A204.1 (cell line): ENCODE results near the gene RFXANK.

Experiments
- FAIRE-seq: peaks from 2 replicates; lab custom pipeline; 2012; peaks lifted over from hg19 to GRCh38; lab: Jason Lieb, UNC

The RFXANK gene

DNA sequence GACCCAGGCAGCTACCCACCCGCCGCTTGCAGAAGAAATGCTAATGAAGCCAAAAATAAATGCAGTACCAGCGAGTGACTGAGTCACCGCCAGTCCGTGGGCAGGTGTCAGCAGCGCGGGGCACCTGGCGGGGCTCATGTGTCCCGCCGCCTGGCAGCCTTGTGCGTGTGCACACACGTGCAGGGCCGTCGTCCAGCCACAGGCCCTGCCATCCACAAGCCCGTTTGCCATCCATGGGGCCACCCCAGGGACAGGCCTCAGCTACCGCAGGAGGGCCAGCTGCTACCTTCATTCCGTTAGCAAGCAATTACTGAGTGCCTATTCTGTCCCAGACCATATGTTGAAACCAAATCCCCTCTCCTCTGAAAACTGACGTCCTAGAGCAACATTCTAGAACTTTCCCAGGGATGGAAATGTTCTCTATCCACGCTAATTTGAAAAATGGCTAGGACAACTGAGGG lies 40.2 kb downstream of the RFXANK start:
- FAIRE-seq = no peak

DNA sequence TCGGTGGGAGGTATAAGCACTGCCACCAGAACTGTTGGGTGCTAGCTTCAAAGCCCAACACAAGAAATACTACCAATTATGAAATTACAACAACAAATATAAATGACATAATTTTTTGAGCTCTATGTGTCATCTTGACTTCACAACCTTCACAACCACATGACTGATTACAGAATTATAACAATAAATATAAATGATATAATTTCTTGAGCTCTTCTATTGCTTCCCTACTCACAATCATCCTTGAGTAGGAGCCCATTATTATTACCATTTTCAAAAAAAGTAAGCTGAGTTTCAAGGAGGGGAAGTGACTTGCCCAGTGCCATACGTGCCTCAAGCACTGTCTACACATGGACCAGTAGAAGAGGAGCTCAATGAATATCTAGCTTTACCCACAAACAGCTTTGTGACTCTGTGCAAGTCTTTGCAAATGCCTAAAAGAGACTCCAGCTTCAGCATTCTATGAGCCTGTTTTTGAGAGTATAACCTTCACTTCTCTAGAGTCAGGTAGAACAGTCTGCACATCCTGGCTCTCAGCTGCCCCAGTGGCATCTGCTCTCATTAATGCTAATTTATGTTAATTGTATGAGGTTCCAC lies 42.3 kb downstream of the RFXANK start:
- no peak for FAIRE-seq

DNA sequence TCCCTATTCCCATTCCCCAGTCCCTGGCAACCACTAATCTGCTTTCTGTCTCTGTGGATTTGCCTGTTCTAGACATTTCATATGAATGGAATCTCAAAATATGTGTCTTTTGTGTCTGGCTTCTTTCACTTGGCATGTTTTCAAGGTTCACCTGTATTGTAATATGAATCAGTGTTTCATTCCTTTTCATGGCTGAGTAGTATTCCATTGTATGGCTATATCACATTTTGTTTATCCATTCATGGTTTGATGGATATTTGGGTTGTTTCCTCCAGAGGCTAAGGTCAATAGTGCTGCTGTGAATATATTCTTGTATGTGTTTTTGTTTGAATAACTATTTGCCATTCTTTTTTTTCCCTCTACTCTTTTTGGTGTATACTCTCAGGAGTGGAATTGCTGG lies 44.1 kb downstream of the RFXANK start:
- FAIRE-seq = no peak

DNA sequence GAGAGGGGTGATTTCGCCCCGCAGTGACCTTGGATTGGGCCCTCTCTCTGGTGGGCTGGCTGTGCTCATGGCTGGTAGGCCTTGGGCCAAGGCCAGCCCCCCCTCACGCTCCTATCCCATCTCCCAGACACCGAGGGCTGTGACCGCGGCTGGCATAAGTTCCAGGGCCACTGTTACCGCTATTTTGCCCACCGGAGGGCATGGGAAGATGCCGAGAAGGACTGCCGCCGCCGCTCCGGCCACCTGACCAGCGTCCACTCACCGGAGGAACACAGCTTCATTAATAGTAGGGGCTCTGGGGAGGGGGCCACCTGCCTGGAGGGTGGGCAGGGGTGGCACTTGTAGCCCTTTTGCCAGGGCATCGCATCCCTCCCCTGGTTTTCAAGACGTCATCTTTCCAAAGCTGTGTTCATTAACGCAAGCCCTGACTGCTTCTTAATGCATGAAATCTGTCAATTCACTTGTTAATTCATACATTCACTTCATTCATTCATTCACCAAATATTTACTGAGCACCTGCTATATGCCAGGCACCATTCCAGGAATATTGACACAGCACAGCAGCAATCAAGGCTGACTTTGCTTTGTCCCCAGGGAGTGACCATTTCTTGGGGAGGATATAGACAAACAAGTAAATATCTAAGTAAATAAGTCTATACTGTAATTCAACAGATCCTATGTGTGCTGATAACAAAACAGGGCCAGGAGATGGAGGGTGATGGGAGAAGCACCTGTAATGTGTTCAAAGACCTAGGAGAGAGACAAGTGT lies 46.3 kb downstream of the RFXANK start:
- FAIRE-seq = no peak

DNA sequence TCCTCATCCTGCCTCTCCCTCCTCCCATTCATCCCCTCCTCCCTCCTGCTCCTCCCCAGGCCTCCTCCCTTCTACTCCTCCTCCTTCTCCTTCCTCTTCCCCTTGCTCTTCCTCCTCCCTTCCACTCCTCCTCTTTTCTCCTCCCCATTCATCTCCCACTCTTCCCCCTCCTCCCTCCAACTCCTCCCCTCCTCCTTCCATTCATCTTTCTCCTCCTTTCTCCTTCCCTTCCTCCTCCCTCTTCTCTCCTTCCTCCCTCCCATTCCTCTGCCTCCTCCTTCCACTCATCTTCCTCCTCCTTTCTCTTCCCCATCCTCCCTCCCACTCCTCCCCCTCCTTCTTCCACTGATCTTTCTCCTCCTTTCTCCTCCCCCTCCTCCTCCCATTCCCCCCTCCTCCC lies 47.6 kb downstream of the RFXANK start:
- no peak for FAIRE-seq

DNA sequence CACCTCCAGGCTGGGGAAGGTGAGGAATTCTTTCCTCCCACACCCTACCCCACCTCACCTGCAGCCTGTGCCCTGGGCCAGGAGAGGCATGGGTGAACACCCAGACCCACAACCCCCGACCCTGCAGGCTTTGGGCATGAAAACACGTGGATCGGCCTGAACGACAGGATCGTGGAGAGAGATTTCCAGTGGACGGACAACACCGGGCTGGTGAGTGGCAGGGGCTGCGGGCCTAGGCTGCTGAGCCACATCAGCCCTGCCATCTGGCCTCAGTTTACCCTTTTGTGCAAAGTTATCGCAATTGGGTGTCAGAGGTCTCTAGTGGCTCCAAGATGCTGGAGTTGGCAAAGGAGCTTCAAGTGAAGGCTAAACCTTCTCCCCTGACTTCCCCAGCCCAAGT lies 48.4 kb downstream of the RFXANK start:
- FAIRE-seq = no peak

DNA sequence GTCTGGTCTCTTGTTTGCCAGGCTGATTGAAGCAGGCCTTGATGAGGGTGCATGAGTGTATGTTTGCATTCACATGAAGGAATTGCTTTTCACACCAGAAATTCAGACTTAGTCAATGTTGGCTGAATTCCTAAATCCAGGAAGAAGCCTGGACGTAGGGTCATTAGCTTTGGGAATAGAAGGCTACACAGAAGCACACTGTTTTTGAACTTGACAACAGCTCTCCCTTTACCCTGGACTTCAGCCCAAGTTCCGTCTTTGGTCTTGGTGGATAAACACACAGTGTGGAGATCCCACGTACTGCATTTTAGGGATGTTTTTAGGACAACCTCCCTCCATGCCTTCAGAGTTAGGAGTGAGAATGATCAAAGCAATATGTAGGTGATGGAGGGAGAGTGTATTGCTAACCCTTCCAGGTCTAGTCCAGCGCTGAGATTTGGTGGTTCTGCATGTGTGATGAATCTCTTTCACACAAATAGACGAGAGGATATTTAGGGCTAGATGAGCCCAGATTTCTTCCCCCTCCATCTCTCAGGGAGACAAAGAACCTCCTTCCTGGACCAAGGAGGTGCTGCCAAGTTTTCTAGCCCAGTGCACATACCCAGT lies 58.2 kb downstream of the RFXANK start:
- no peak for FAIRE-seq
